Ovary (tissue), 9 donors: ENCODE results near the gene GRHL3. TPM values are rescaled to one million over a fixed set of nuclear protein-coding genes. Genes with fewer than 3 reads are reported as not detected.

Source experiments
- DNase-seq, 5 donors: peaks; one replicate each; pipeline ENCODE4 v3.0.0-alpha.2; 2019 to 2020
- H3K27ac ChIP-seq, 2 donors: fragments of 200-600 bp; one replicate each; pipeline versions ENCODE4 v1.5.1 to v1.8.0; 2019 to 2022
- H3K27me3 ChIP-seq: fragments of 200-600 bp; one replicate; pipeline ENCODE4 v1.8.0; 2022
- H3K36me3 ChIP-seq: fragments of 200-600 bp; sonication (generic); one replicate; pipeline ENCODE4 v1.5.1; 2019
- H3K4me1 ChIP-seq: one replicate; pipeline ENCODE4 v1.8.1; 2013; ENCODE audit warnings: mild to moderate bottlenecking, moderate library complexity; ENCODE audit not compliant: insufficient read depth
- H3K4me3 ChIP-seq: fragments of 200-600 bp; sonication (generic); one replicate; pipeline ENCODE4 v1.5.1; 2017
- H3K9me3 ChIP-seq, 2 donors: fragments of 200-600 bp in 1 of 2; sonication (generic) in 1 of 2; one replicate each; pipeline versions ENCODE4 v1.5.1 to v1.8.1; 2013 to 2019; ENCODE audit warnings: mild to moderate bottlenecking in 1 of 2, moderate library complexity in 1 of 2
- EP300 ChIP-seq: sonication (generic); formaldehyde crosslinking; IDR thresholded peaks from one replicate; pipeline ENCODE4 v1.6.1; 2017; ENCODE audit warnings: antibody characterized with exemption
- POLR2A ChIP-seq: fragments of 450-650 bp; IDR thresholded peaks from one replicate; pipeline ENCODE4 v1.6.1; 2017; ENCODE audit warnings: antibody characterized with exemption, mild to moderate bottlenecking, moderate library complexity
- WGBS, 3 donors: extraction: QIAGEN DNeasy Blood & Tissue Kit in 1 of 3; methylation state at CpG; one replicate each; pipeline versions ENCODE4 v1.1.5 to v1.1.7; 2013 to 2017; 5-methylcytosine and 5-hydroxymethylcytosine counted together
- intact Hi-C, 4 donors: fragments of 100-400 bp; cut with DNase I; formaldehyde crosslinking; loops; one replicate each; pipeline versions ENCODE4 v1.11.0 to v1.15.1; 2022 to 2023
- polyA plus RNA-seq, 2 donors: library from polyadenylated mRNA; stranded (reverse); fragments of 200-250 nt in 1 of 2; fragments of 350-450 nt in 1 of 2; fragmentation: Illumina TruSeq in 1 of 2; extraction: RNeasy Lipid Tissue Mini Kit (QIAGEN cat#74804) in 1 of 2; gene quantifications; one replicate each; pipeline ENCODE4 v1.2.3, GENCODE V29; 2013 to 2014
- total RNA-seq, 7 donors: library from RNA; depleted of rRNA in 2 of 7; stranded (reverse); fragments of >200 nt in 2 of 7; fragmentation: NEBNext Ultra II Directional in 3 of 7; extraction: Animal tissue kit (Norgen Biotek cat#: 25700) in 3 of 7; gene quantifications; one replicate each; pipeline versions ENCODE4 v1.1.0 to v1.2.4, GENCODE V29; 2016 to 2023
- TF ChIP-seq, protein P1 (sequence below), 3 donors: fragments of 450-650 bp in 2 of 3; fragments of 200-600 bp in 1 of 3; IDR thresholded peaks; one replicate each; pipeline versions ENCODE4 v1.5.1 to v1.8.0; 2016 to 2022; ENCODE audit warnings: antibody characterized with exemption in 3 of 3, mild to moderate bottlenecking in 1 of 3
- donor health status: DM: no; HTN: no; CAD: no; lungs with moderate emphysema.
- donor health status: DM: no; HTN: no; CAD: no.
- donor health status: Bipolar disorder and iron deficiency.
- donor health status: DM: yes; HTN: yes; CAD: no.
- donor health status: DM: no; HTN: no; CAD: no.
- donor health status: DM: yes; HTN: yes; CAD: no.

Gene GRHL3
- total and polyA plus RNA-seq, 9 donors = 0.15 to 1.6 (median 0.48) TPM; not detected in 6

GRCh38 chr1:24298606-24299005 is 20.6 kb upstream of the GRHL3 start:
- Histone ChIP-seq H3K4me1 (no peaks in the 10 kb centered on the region), H3K27ac (no peak overlapping the region), H3K4me3 (no peak overlapping the region), H3K36me3 (no peaks in the 10 kb centered on the region), H3K9me3 (no peaks in the 10 kb centered on the region), H3K27me3 (no peaks in the 10 kb centered on the region)
- WGBS, 3 donors = 91 to 94% (median 92%) methylated on average over 8 of the region's 8 CpGs
- TF ChIP-seq EP300 (no peak), POLR2A (no peak)
- TF ChIP-seq, protein P1, sequence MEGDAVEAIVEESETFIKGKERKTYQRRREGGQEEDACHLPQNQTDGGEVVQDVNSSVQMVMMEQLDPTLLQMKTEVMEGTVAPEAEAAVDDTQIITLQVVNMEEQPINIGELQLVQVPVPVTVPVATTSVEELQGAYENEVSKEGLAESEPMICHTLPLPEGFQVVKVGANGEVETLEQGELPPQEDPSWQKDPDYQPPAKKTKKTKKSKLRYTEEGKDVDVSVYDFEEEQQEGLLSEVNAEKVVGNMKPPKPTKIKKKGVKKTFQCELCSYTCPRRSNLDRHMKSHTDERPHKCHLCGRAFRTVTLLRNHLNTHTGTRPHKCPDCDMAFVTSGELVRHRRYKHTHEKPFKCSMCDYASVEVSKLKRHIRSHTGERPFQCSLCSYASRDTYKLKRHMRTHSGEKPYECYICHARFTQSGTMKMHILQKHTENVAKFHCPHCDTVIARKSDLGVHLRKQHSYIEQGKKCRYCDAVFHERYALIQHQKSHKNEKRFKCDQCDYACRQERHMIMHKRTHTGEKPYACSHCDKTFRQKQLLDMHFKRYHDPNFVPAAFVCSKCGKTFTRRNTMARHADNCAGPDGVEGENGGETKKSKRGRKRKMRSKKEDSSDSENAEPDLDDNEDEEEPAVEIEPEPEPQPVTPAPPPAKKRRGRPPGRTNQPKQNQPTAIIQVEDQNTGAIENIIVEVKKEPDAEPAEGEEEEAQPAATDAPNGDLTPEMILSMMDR (IDR thresholded peaks at IDR 0.05) = no peak
- intact Hi-C loops = no loop called here
- no peak for DNase-seq

DNA sequence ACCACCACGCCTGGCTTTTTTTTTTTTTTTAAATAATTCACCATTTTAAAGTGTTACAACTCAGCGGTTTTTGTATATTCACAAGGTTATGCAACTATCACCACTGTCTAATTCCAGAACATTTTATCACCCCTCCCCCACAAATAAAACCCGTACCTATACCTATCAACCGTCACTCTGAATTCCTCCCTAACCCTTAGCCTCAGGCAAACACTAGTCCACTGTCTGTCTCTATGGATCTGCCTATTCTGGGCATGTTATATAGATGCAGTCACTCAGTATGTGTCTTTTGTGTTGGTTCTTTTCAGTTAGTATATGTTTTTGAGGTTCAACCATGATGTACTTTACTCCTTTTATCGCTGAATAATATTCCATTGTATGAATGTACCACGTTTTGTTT is 19.3 kb upstream of the GRHL3 start:
- TF ChIP-seq, protein P1 (IDR thresholded peaks at IDR 0.05) = no peak
- no peak for TF ChIP-seq EP300
- TF ChIP-seq POLR2A = no peak
- DNase-seq = no peak
- no peaks in the 10 kb centered on the region for H3K27me3 ChIP-seq
- H3K36me3 ChIP-seq = no peaks in the 10 kb centered on the region
- H3K9me3 ChIP-seq = no peaks in the 10 kb centered on the region
- WGBS, 3 donors = 76 to 86% (median 79%) methylated on average over 6 of the region's 6 CpGs
- H3K4me1 ChIP-seq = no peaks in the 10 kb centered on the region
- H3K4me3 ChIP-seq = no peak overlapping the region
- intact Hi-C loops = no loop called here
- no peak overlapping the region for H3K27ac ChIP-seq

- no peaks in the 10 kb centered on the region for H3K27me3 ChIP-seq
- no peaks in the 10 kb centered on the region for H3K36me3 ChIP-seq
- TF ChIP-seq POLR2A (no peak), EP300 (no peak)
- TF ChIP-seq, protein P1 (IDR thresholded peaks at IDR 0.05) = no peak
- no peak overlapping the region for H3K27ac ChIP-seq
- DNase-seq = no peak
- no peak overlapping the region for H3K4me3 ChIP-seq
- intact Hi-C loops = no loop called here
- 49 to 60% (median 51%) methylated on average over 7 of the region's 7 CpGs for WGBS, 3 donors
- no peaks in the 10 kb centered on the region for H3K9me3 ChIP-seq
- H3K4me1 ChIP-seq = no peaks in the 10 kb centered on the region
These were observed 18.0 kb upstream of the GRHL3 start for GRCh38 chr1:24300971-24301784.

DNA sequence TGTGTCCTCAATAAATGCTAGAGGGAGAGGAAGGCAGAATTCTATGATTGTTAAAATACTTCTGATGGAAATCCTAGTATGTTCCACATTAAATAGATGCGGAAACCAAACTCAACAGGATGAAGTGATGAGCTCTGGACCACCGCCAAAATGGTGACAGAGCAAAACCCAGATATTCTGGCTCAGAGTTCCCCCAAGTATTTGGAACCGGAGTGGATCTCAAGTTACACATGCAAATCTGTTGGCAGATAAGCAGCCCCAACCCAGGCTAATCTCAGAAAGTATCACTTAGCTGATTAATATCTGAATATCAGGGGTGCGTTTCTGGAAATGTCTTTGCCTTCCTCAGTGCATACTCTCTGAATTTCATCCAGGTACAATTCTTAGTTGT is 17.4 kb upstream of the GRHL3 start:
- TF ChIP-seq POLR2A = no peak
- no peak for TF ChIP-seq EP300
- TF ChIP-seq, protein P1 (IDR thresholded peaks at IDR 0.05) = no peak
- H3K27me3 ChIP-seq = no peaks in the 10 kb centered on the region
- intact Hi-C loops = no loop called here
- DNase-seq = no peak
- no peaks in the 10 kb centered on the region for H3K9me3 ChIP-seq
- WGBS, 3 donors = 53 to 68% (median 56%) methylated on average over 4 of the region's 4 CpGs
- H3K4me3 ChIP-seq = no peak overlapping the region
- H3K27ac ChIP-seq = no peak overlapping the region
- H3K4me1 ChIP-seq = no peaks in the 10 kb centered on the region
- H3K36me3 ChIP-seq = no peaks in the 10 kb centered on the region
